Activated CD8-positive, alpha-beta T cell treated with anti-CD3 and anti-CD28 coated beads, Interleukin-2, amount 10 ng/mL, durations not matched to agents 7 days and 5 days (primary cell): ENCODE results near the gene CDSN. TPM values are rescaled to one million over a fixed set of nuclear protein-coding genes. Genes with fewer than 3 reads are reported as not detected.
"Not testable (repeated sequence)": the region's sequence is repeated elsewhere in the genome, so short reads cannot be mapped to it uniquely, and the experiment has no call there.

Experiments
- ATAC-seq: fragments of 150-1000 bp; cut with Tn5 transposase; one replicate; pipeline ENCODE4 v1.10.0; 2021; ENCODE audit warnings: moderate library complexity
- CTCF ChIA-PET: fragments of 350-600 bp; sonication (Branson Sonifier 250); formaldehyde crosslinking; loops from one replicate; lab custom pipeline; 2021; ENCODE audit warnings: antibody characterized with exemption; lab: Charles Lee
- POLR2A ChIA-PET: fragments of 350-600 bp; sonication (Branson Sonifier 250); formaldehyde crosslinking; loops from one replicate; lab custom pipeline; 2021; ENCODE audit warnings: antibody characterized with exemption; lab: Charles Lee
- DNase-seq: peaks from one replicate; pipeline ENCODE4 v3.0.0-alpha.2; 2020
- H3K27ac Mint-ChIP-seq: one replicate; pipeline ENCODE4 v1.8.0; 2021; ENCODE audit warnings: mild to moderate bottlenecking, mixed read lengths
- H3K27me3 Mint-ChIP-seq: one replicate; pipeline ENCODE4 v1.8.0; 2021; ENCODE audit warnings: low read depth, mixed read lengths
- H3K36me3 Mint-ChIP-seq: one replicate; pipeline ENCODE4 v1.8.0; 2021; ENCODE audit warnings: low read depth, mixed read lengths
- H3K4me1 Mint-ChIP-seq: one replicate; pipeline ENCODE4 v1.8.0; 2021; ENCODE audit warnings: low read depth, mixed read lengths
- H3K4me3 Mint-ChIP-seq: one replicate; pipeline ENCODE4 v1.8.0; 2021; ENCODE audit warnings: mild to moderate bottlenecking, mixed read lengths
- H3K9me3 Mint-ChIP-seq: one replicate; pipeline ENCODE4 v1.8.0; 2022; ENCODE audit warnings: mixed read lengths; ENCODE audit not compliant: insufficient read depth
- total RNA-seq, 2 experiments: library from RNA; stranded (reverse); gene quantifications; one replicate each; pipeline ENCODE4 v1.2.3, GENCODE V29; 2021

The CDSN gene
- total RNA-seq, 2 experiments from 2014 or later: not detected

DNA sequence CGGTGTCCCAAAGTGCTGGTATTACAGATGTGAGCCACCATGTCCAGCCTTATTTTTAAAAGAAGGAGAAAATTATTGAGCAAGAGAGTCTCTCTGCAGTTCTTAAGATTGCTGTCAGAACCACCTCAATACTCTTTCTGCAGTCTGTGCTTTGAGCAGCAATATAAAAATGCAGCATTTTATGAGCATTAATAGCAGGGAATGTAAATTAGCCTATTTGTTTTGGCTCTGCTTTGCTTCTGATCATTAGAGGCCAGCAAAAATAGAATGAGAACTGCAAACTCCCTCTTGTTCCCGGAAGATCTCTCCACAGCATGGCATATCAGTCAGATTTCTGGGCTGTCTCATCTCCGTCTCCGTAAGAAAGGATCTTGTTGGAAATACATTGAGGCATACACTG, 43.6 kb downstream of the CDSN start:
- Mint-ChIP-seq H3K36me3 (no peaks in the 10 kb centered on the region), H3K27ac (no peak overlapping the region), H3K9me3 (no peaks in the 10 kb centered on the region), H3K27me3 (peaks cover 5% of the 10 kb centered on the region), H3K4me3 (no peak overlapping the region), H3K4me1 (peaks cover 9% of the 10 kb centered on the region)
- ChIA-PET POLR2A (no interaction called here), CTCF (interaction anchor here (0.8 to 2.0 kb wide), 4 partner anchors 10 to 161 kb away, joined by 3 to 7 read pairs (median 3); no protein-coding TSS in a partner anchor)
- DNase-seq (no peak), ATAC-seq (no peak)

DNA sequence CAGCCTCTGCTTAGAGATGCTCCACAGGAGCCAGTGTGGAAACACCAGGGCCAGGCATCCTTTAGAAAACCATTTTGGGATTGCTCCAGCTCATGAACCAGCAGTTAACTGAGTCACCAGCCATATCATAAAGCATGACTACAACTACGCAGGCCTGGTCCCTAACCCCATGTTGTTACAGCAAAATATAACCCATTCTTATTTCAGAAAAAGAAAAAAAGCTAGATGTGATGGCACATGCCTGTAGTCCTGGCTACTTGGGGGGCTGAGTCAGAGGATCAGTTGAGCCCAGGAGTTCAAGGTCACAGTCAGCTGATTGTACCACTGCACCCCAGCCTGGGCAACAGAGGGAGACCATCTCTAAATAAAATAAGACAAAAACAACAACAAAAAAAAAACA, 44.7 kb downstream of the CDSN start:
- no peak for ATAC-seq
- peaks cover 7% of the 10 kb centered on the region for H3K27me3 Mint-ChIP-seq
- POLR2A ChIA-PET: no interaction called here
- CTCF ChIA-PET: interaction anchor here (1.3 to 2.0 kb wide), 2 partner anchors 11 to 160 kb away, joined by 3 to 7 read pairs; no protein-coding TSS in a partner anchor
- H3K27ac Mint-ChIP-seq: no peak overlapping the region
- H3K9me3 Mint-ChIP-seq: no peaks in the 10 kb centered on the region
- H3K4me3 Mint-ChIP-seq: no peak overlapping the region
- H3K4me1 Mint-ChIP-seq: peaks cover 9% of the 10 kb centered on the region
- DNase-seq: no peak
- H3K36me3 Mint-ChIP-seq: no peaks in the 10 kb centered on the region

DNA sequence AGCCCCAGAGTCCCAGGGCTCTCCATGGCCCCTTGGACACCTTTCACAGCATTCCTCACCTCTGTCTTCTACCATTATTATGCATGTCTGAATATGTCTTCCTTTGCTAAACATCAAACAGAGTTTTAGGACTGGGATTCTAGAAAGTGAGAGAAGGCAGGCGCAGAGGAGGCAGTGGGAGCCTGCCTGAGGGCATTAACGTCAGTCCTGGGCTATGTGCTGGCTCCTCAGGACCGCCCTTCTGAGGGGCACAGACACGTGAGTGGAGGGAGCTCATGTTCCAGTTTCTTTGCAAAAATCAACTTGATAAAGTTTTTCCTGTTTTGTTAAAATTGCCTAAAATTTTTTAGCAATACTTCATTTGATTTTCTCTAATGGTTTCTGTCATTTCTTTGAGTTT, 45.8 kb downstream of the CDSN start:
- no peaks in the 10 kb centered on the region for H3K9me3 Mint-ChIP-seq
- H3K4me1 Mint-ChIP-seq: peaks cover 3% of the 10 kb centered on the region
- DNase-seq: no peak
- no peak overlapping the region for H3K4me3 Mint-ChIP-seq
- CTCF ChIA-PET: interaction anchor here (2.0 to 3.5 kb wide), 2 partner anchors 13 to 159 kb away, joined by 7 to 18 read pairs; no protein-coding TSS in a partner anchor
- H3K27ac Mint-ChIP-seq: no peak overlapping the region
- H3K36me3 Mint-ChIP-seq: no peaks in the 10 kb centered on the region
- peaks cover 5% of the 10 kb centered on the region for H3K27me3 Mint-ChIP-seq
- POLR2A ChIA-PET: no interaction called here
- ATAC-seq: no peak

DNA sequence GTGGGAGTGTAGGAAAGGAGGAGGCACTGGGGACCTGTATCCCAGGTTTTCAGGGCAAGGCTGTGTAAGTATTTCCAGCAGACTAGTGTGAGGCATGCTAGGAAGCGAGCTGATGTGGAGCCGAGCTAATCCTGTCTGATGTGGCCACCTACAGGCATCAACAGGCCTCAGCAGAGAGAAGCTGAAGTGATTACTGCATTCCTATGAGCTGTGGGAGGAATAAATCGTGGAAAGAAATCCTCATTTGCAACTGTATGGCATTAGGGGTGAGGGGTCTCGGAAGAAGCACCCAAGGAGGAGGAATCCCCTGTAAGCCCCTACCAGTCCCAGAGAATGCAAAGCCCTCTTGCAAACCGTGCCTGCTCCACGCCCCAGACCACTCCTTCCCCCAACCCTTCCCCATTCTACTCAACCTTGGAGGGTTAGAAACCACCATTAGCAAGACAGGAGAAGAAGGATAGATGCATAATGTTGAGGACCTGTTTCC, 49.5 kb downstream of the CDSN start:
- Mint-ChIP-seq H3K4me1 (no peaks in the 10 kb centered on the region), H3K9me3 (no peaks in the 10 kb centered on the region), H3K27me3 (peaks cover 9% of the 10 kb centered on the region), H3K27ac (no peak overlapping the region), H3K36me3 (no peaks in the 10 kb centered on the region), H3K4me3 (no peak overlapping the region)
- DNase-seq (no peak), ATAC-seq (peak; percentile 42)
- POLR2A ChIA-PET: interaction anchor here (0.7 kb wide), 1 partner anchor 188 kb away, joined by 3 read pairs; no protein-coding TSS in a partner anchor
- CTCF ChIA-PET: interaction anchor here (0.7 to 3.5 kb wide), 10 partner anchors 9 to 248 kb away, joined by 3 to 56 read pairs (median 4); partner anchors contain the start of gene VARS2

GRCh38 chr6:31068669-31069340, 51.4 kb downstream of the CDSN start:
- CTCF ChIA-PET: interaction anchor here (0.7 to 3.5 kb wide), 10 partner anchors 11 to 332 kb away, joined by 3 to 56 read pairs (median 4); partner anchors contain the start of gene VARS2
- Mint-ChIP-seq H3K27me3 (peaks cover 9% of the 10 kb centered on the region), H3K36me3 (no peaks in the 10 kb centered on the region), H3K4me3 (no peak overlapping the region), H3K27ac (no peak overlapping the region), H3K4me1 (no peaks in the 10 kb centered on the region), H3K9me3 (no peaks in the 10 kb centered on the region)
- DNase-seq (peak; percentile 68), ATAC-seq (peak; percentile 94)
- POLR2A ChIA-PET: no interaction called here

GRCh38 chr6:31067891-31068668, 52.2 kb downstream of the CDSN start:
- CTCF ChIA-PET: interaction anchor here (0.7 to 3.5 kb wide), 5 partner anchors 10 to 238 kb away, joined by 3 to 56 read pairs (median 4); partner anchors contain the start of gene VARS2
- POLR2A ChIA-PET, H3K4me3 Mint-ChIP-seq, H3K9me3 Mint-ChIP-seq, H3K4me1 Mint-ChIP-seq, H3K36me3 Mint-ChIP-seq, H3K27ac Mint-ChIP-seq, DNase-seq, ATAC-seq: not testable (repeated sequence)
- H3K27me3 Mint-ChIP-seq: peaks cover 14% of the 10 kb centered on the region

DNA sequence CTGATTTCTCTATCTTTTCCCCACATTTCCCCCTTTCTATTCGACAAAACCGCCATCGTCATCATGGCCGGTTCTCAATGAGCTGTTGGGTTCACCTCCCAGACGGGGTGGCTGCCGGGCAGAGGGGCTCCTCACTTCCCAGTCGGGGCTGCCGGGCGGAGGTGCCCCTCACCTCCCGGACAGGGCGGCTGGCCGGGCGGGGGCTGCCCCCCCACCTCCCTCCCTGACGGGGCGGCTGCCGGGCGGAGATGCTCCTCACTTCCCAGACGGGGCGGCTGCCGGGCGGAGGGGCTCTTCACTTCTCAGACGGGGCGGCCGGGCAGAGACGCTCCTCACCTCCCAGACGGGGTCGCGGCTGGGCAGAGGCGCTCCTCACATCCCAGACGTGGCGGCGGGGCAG, 53.2 kb downstream of the CDSN start:
- POLR2A ChIA-PET, H3K4me1 Mint-ChIP-seq, H3K36me3 Mint-ChIP-seq, H3K4me3 Mint-ChIP-seq, H3K9me3 Mint-ChIP-seq, ATAC-seq, CTCF ChIA-PET, DNase-seq, H3K27ac Mint-ChIP-seq: not testable (repeated sequence)
- H3K27me3 Mint-ChIP-seq: peaks cover 20% of the 10 kb centered on the region

DNA sequence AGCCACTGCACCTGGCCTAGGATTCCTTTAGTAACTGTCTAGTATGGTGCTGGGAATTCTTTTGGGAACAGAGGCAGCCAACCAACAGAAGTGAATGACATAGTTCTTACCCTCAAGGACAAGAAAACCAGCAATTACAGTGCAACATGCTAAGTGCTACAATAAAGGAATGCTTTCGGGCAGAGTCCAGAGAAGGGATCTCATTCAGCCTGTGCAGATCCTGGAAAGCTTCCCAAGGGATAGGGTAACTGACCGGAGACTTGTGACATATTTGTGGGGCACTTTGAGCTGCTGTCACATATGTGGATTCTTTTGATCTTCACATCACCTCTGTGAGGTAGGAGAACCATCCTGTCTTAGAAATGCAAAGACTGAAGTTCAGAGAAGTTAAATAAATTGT, 54.7 kb downstream of the CDSN start:
- Mint-ChIP-seq H3K27ac (no peak overlapping the region), H3K4me3 (no peak overlapping the region), H3K27me3 (peaks cover 16% of the 10 kb centered on the region), H3K36me3 (no peaks in the 10 kb centered on the region), H3K4me1 (no peaks in the 10 kb centered on the region), H3K9me3 (no peaks in the 10 kb centered on the region)
- no peak for ATAC-seq
- no peak for DNase-seq
- ChIA-PET POLR2A (no interaction called here), CTCF (no interaction called here)

Other genes with a start within 250 kb of the CDSN start
- gene DDR1, start 235.9 kb downstream of the CDSN start, total RNA-seq: 1 to 10 TPM; 6.3 to 7.4 TPM
- 10 to 100 TPM; 30.0 to 30.1 TPM for gene GTF2H4, start 212.2 kb downstream of the CDSN start, total RNA-seq
- 10 to 100 TPM; 38.4 to 38.8 TPM for gene VARS2, start 206.2 kb downstream of the CDSN start, total RNA-seq
- gene SFTA2, start 188.3 kb downstream of the CDSN start, total RNA-seq: not detected
- gene MUCL3, start 179.5 kb downstream of the CDSN start, total RNA-seq: not detected
- gene MUC21, start 136.7 kb downstream of the CDSN start, total RNA-seq: not detected
- not detected for gene MUC22, start 110.0 kb downstream of the CDSN start, total RNA-seq
- not detected for gene C6orf15, start 7.9 kb downstream of the CDSN start, total RNA-seq
- not detected for gene PSORS1C1, start 5.6 kb downstream of the CDSN start, total RNA-seq
- not detected for gene PSORS1C2, start 18.6 kb upstream of the CDSN start, total RNA-seq
- gene CCHCR1, start 37.4 kb upstream of the CDSN start, total RNA-seq: 10 to 100 TPM; 36.5 to 41.9 TPM
- gene TCF19, start 38.1 kb upstream of the CDSN start, total RNA-seq: 100 to 1,000 TPM; 122 to 125 TPM
- gene POU5F1, start 50.2 kb upstream of the CDSN start, total RNA-seq: not detected
- 1,000 to 10,000 TPM; 1,075 to 1,135 TPM for gene HLA-C, start 151.6 kb upstream of the CDSN start, total RNA-seq
- gene HLA-B, start 236.7 kb upstream of the CDSN start, total RNA-seq: 1,000 to 10,000 TPM; 3,406 to 3,473 TPM